ENCODE data around the gene SH3BP4. TPM values are rescaled to one million over a fixed set of nuclear protein-coding genes. Genes with fewer than 3 reads are reported as not detected.

SH3BP4 gene
- total and polyA plus RNA-seq, 2 of the 8 experiments (the other 6 are each of a cell fraction or from before 2014, with no cell fraction given), result 28.3 to 35.4 TPM

DNA sequence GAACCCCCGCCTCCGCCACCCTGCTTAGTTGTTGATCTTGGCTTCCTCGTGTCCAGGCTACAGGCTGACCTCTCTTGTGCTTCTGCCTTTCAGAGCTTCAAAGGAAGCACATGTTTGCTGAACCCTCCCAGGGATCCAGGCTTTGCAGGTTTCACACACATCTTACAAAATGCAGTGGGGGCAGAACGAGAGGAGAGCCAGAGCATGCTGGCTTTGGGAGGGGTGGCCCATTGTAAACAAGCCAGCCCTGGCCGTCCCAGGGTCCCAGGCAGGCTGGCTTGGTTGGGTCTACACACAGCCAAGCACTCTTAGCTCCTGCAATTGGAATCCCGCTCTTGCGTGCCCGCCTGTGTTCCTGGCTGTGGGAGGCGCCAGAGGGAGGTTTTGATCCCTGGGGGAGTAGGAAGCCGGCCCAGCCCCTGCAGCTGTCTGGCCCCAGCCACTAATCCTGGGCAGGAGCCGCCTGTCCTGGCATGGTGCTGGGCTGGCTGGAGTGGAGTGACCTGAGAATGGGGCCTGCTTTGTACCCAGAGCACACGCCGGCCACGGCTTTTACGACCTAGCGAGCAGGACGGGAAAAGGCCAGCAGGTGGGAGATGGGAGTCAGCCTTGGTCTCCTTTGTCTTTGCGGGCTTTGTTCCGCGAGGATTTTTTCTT, 53.9 kb downstream of the SH3BP4 start (continued):
- no peak for TF ChIP-seq CBX5 (IDR thresholded peaks at IDR 0.05; ENCODE audit: low read depth, low read length)
- no peak for TF ChIP-seq JUN (IDR thresholded peaks at IDR 0.05; ENCODE audit: low read depth, low read length)
- no peak for TF ChIP-seq SIRT6 (IDR thresholded peaks at IDR 0.05; ENCODE audit: low read length)
- TF ChIP-seq TBP (IDR thresholded peaks at IDR 0.05; ENCODE audit: low read depth, low read length), result no peak
- TF ChIP-seq, protein P1, sequence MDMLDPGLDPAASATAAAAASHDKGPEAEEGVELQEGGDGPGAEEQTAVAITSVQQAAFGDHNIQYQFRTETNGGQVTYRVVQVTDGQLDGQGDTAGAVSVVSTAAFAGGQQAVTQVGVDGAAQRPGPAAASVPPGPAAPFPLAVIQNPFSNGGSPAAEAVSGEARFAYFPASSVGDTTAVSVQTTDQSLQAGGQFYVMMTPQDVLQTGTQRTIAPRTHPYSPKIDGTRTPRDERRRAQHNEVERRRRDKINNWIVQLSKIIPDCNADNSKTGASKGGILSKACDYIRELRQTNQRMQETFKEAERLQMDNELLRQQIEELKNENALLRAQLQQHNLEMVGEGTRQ (IDR thresholded peaks at IDR 0.05; ENCODE audit: low read length), result no peak
- TF ChIP-seq TCF12 (IDR thresholded peaks at IDR 0.05; ENCODE audit: low read depth, low read length), result no peak
- TF ChIP-seq KDM1A (IDR thresholded peaks at IDR 0.05; ENCODE audit: borderline replicate concordance, low read length), result no peak
- no peak for TF ChIP-seq SIN3A (conservative IDR thresholded peaks at IDR 0.05 in 1 of 2, IDR thresholded peaks at IDR 0.05 in 1 of 2; ENCODE audit: low read depth in 1 of 2, low read length in 2 of 2)
- no peak for TF ChIP-seq CBX8 (IDR thresholded peaks at IDR 0.05; ENCODE audit: borderline replicate concordance, low read depth, low read length)
- no peak for TF ChIP-seq SP2 (IDR thresholded peaks at IDR 0.05; ENCODE audit: low read length)
- no peak for TF ChIP-seq MAFK (IDR thresholded peaks at IDR 0.05; ENCODE audit: low read depth, low read length)
- TF ChIP-seq KDM4A (IDR thresholded peaks at IDR 0.05; ENCODE audit: low read depth, low read length, severe bottlenecking), result no peak
- peak; percentile 33 to 46 for TF ChIP-seq RAD21 (IDR thresholded peaks at IDR 0.05 in 1 of 2, conservative IDR thresholded peaks at IDR 0.05 in 1 of 2; ENCODE audit: low read depth in 2 of 2, low read length in 2 of 2)
- TF ChIP-seq HDAC2 (IDR thresholded peaks at IDR 0.05; ENCODE audit: borderline replicate concordance in 1 of 2, low read depth in 2 of 2, low read length in 2 of 2), result no peak
- TF ChIP-seq, protein P2, sequence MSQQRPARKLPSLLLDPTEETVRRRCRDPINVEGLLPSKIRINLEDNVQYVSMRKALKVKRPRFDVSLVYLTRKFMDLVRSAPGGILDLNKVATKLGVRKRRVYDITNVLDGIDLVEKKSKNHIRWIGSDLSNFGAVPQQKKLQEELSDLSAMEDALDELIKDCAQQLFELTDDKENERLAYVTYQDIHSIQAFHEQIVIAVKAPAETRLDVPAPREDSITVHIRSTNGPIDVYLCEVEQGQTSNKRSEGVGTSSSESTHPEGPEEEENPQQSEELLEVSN (IDR thresholded peaks at IDR 0.05), result peak; percentile 78; the same call in 1 of the 2 replicates
- TF ChIP-seq HDAC6 (IDR thresholded peaks at IDR 0.05; ENCODE audit: low read depth, low read length), result no peak
- TF ChIP-seq CHD2 (IDR thresholded peaks at IDR 0.05; ENCODE audit: low read length), result no peak
- no peak for TF ChIP-seq POLR2A (IDR thresholded peaks at IDR 0.05; ENCODE audit: control extremely low read depth in 1 of 2, low read depth in 2 of 2, low read length in 2 of 2)
- TF ChIP-seq SP4 (IDR thresholded peaks at IDR 0.05; ENCODE audit: low read length), result 0 out of 2 replicates have a peak, but pooled peaks have one; percentile 13
- no peak for TF ChIP-seq RBBP5 (IDR thresholded peaks at IDR 0.05; ENCODE audit: borderline replicate concordance, low read depth, low read length)
